HEK293 (cell line): ENCODE measurements around the gene PNCK.

ENCODE experiments used
- CTCF ChIA-PET: fragments of 350-600 bp; formaldehyde crosslinking; extraction: SDS; loops from one replicate; lab custom pipeline; 2021; ENCODE audit warnings: antibody characterized with exemption; lab: Yijun Ruan, JAX
- POLR2A ChIA-PET: fragments of 300-600 bp; formaldehyde crosslinking; extraction: SDS; loops from one replicate; lab custom pipeline; 2020; ENCODE audit warnings: antibody characterized with exemption, inconsistent platforms; lab: Yijun Ruan, JAX
- H3K27ac ChIP-seq: fragments of 200-500 bp; sonication (Bioruptor generic); 2 replicates; pipeline ENCODE4 v1.5.1; 2014; ENCODE audit warnings: low read depth, low read length, control low read depth, inconsistent platforms; ENCODE audit errors: extremely low read depth
- H3K36me3 ChIP-seq, 2 experiments: fragments of 200-500 bp in 1 of 2; sonication (Bioruptor generic) in 1 of 2; 1 replicate in 1 of 2; 2 replicates in 1 of 2; pipeline ENCODE4 v1.5.1; 2014 to 2017; ENCODE audit warnings: inconsistent platforms in 2 of 2, low read length in 2 of 2; ENCODE audit not compliant: control insufficient read depth in 2 of 2, insufficient read depth in 1 of 2
- H3K4me1 ChIP-seq: fragments of 200-500 bp; sonication (Bioruptor generic); 2 replicates; pipeline ENCODE4 v1.5.1; 2014; ENCODE audit warnings: mild to moderate bottlenecking, low read length, inconsistent platforms; ENCODE audit not compliant: control insufficient read depth, insufficient read depth
- H3K4me3 ChIP-seq: 2 replicates; pipeline ENCODE4 v1.5.1; 2011; ENCODE audit warnings: low read depth, mild to moderate bottlenecking, control low read depth, low read length, moderate library complexity
- H3K9me3 ChIP-seq: fragments of 200-500 bp; sonication (Bioruptor generic); 2 replicates; pipeline ENCODE4 v1.5.1; 2014; ENCODE audit warnings: low read depth, low read length, inconsistent platforms; ENCODE audit not compliant: control insufficient read depth, insufficient read depth
- GLIS1 ChIP-seq: fragments of 450-650 bp; formaldehyde crosslinking; IDR thresholded peaks from 2 replicates; pipeline ENCODE4 v1.5.1; 2016; ENCODE audit warnings: missing biosample characterization, missing genetic modification characterization
- GLIS2 ChIP-seq: fragments of 450-650 bp; formaldehyde crosslinking; IDR thresholded peaks from 2 replicates; pipeline ENCODE4 v1.5.1; 2016; ENCODE audit warnings: missing biosample characterization, missing genetic modification characterization
- HIC1 ChIP-seq: fragments of 450-650 bp; formaldehyde crosslinking; IDR thresholded peaks from 2 replicates; pipeline ENCODE4 v1.5.1; 2016; ENCODE audit warnings: missing biosample characterization, missing genetic modification characterization
- KLF7 ChIP-seq: fragments of 450-650 bp; formaldehyde crosslinking; IDR thresholded peaks from 2 replicates; pipeline ENCODE4 v1.5.1; 2016; ENCODE audit warnings: missing biosample characterization, missing genetic modification characterization, borderline replicate concordance
- OSR2 ChIP-seq: fragments of 450-650 bp; formaldehyde crosslinking; IDR thresholded peaks from 2 replicates; pipeline ENCODE4 v1.5.1; 2016; ENCODE audit warnings: missing biosample characterization, missing genetic modification characterization
- SCRT2 ChIP-seq: fragments of 450-650 bp; formaldehyde crosslinking; IDR thresholded peaks from 2 replicates; pipeline ENCODE4 v1.5.1; 2016; ENCODE audit warnings: missing biosample characterization, missing genetic modification characterization
- YY1 ChIP-seq: fragments of 450-650 bp; formaldehyde crosslinking; IDR thresholded peaks from 2 replicates; pipeline ENCODE4 v1.5.1; 2018; ENCODE audit warnings: missing biosample characterization, missing genetic modification characterization
- ZBTB44 ChIP-seq: fragments of 450-650 bp; IDR thresholded peaks from 2 replicates; pipeline ENCODE4 v1.5.1; 2018; ENCODE audit warnings: missing biosample characterization, mild to moderate bottlenecking, missing genetic modification characterization
- ZBTB8A ChIP-seq: fragments of 450-650 bp; formaldehyde crosslinking; IDR thresholded peaks from 2 replicates; pipeline ENCODE4 v1.5.1; 2016; ENCODE audit warnings: missing biosample characterization, missing genetic modification characterization
- ZIC2 ChIP-seq: fragments of 450-650 bp; formaldehyde crosslinking; IDR thresholded peaks from 2 replicates; pipeline ENCODE4 v1.5.1; 2016; ENCODE audit warnings: missing biosample characterization, missing genetic modification characterization
- ZNF114 ChIP-seq: fragments of 450-650 bp; formaldehyde crosslinking; IDR thresholded peaks from 2 replicates; pipeline ENCODE4 v1.5.0; 2017; ENCODE audit warnings: missing biosample characterization, missing genetic modification characterization
- ZNF157 ChIP-seq: fragments of 450-650 bp; formaldehyde crosslinking; IDR thresholded peaks from 2 replicates; pipeline ENCODE4 v1.5.1; 2016; ENCODE audit warnings: missing biosample characterization, missing genetic modification characterization
- ZNF2 ChIP-seq: fragments of 450-650 bp; formaldehyde crosslinking; IDR thresholded peaks from 2 replicates; pipeline ENCODE4 v1.5.1; 2016; ENCODE audit warnings: missing biosample characterization, missing genetic modification characterization
- ZNF391 ChIP-seq: fragments of 450-650 bp; formaldehyde crosslinking; IDR thresholded peaks from 2 replicates; pipeline ENCODE4 v1.5.1; 2016; ENCODE audit warnings: low read depth, missing biosample characterization, missing genetic modification characterization, borderline replicate concordance
- ZNF548 ChIP-seq: fragments of 450-650 bp; formaldehyde crosslinking; IDR thresholded peaks from 2 replicates; pipeline ENCODE4 v1.5.1; 2016; ENCODE audit warnings: missing biosample characterization, missing genetic modification characterization
- ZNF558 ChIP-seq: fragments of 450-650 bp; formaldehyde crosslinking; IDR thresholded peaks from 2 replicates; pipeline ENCODE4 v1.5.1; 2016; ENCODE audit warnings: missing biosample characterization, missing genetic modification characterization
- ZNF654 ChIP-seq: fragments of 450-650 bp; formaldehyde crosslinking; IDR thresholded peaks from 2 replicates; pipeline ENCODE4 v1.5.1; 2016; ENCODE audit warnings: low read depth, missing biosample characterization, missing genetic modification characterization
- ZNF791 ChIP-seq: fragments of 450-650 bp; formaldehyde crosslinking; IDR thresholded peaks from 2 replicates; pipeline ENCODE4 v1.5.1; 2016; ENCODE audit warnings: missing biosample characterization, missing genetic modification characterization
- ZNF830 ChIP-seq: fragments of 450-650 bp; IDR thresholded peaks from 2 replicates; pipeline ENCODE4 v1.5.0; 2018; ENCODE audit warnings: missing biosample characterization, missing genetic modification characterization, low read depth, mild to moderate bottlenecking, moderate library complexity
- TF ChIP-seq, protein P1 (sequence below): fragments of 450-650 bp; formaldehyde crosslinking; IDR thresholded peaks from 2 replicates; pipeline ENCODE4 v1.5.1; 2016; ENCODE audit warnings: missing biosample characterization, missing genetic modification characterization
- TF ChIP-seq, protein P2 (sequence below): fragments of 450-650 bp; formaldehyde crosslinking; IDR thresholded peaks from 2 replicates; pipeline ENCODE4 v1.5.1; 2017; ENCODE audit warnings: missing biosample characterization, missing genetic modification characterization
- TF ChIP-seq, protein P3 (sequence below): fragments of 450-650 bp; formaldehyde crosslinking; IDR thresholded peaks from 2 replicates; pipeline ENCODE4 v1.5.1; 2016; ENCODE audit warnings: missing biosample characterization, missing genetic modification characterization

Gene PNCK

GRCh38 chrX:153669901-153670731 is 3.5 kb downstream of the PNCK start:
- Histone ChIP-seq H3K36me3 (no peaks in the 10 kb centered on the region), H3K9me3 (no peaks in the 10 kb centered on the region), H3K4me1 (no peaks in the 10 kb centered on the region), H3K27ac (no peak overlapping the region), H3K4me3 (no peak overlapping the region)
- ChIA-PET CTCF (interaction anchor here (0.6 to 5.2 kb wide), 23 partner anchors 9 to 706 kb away, joined by 3 to 63 read pairs (median 6); partner anchors contain the start of gene SLC6A8), POLR2A (no interaction called here)
- TF ChIP-seq OSR2 (no peak), ZNF791 (no peak), GLIS2 (tag by site-specific recombination) (peak; percentile 18; the same call in 1 of the 2 replicates), GLIS1 (tag by site-specific recombination) (peak; percentile 74), ZNF114 (tag by site-specific recombination) (no peak), ZNF830 (tag by site-specific recombination) (no peak), ZNF558 (tag by site-specific recombination) (no peak)

DNA sequence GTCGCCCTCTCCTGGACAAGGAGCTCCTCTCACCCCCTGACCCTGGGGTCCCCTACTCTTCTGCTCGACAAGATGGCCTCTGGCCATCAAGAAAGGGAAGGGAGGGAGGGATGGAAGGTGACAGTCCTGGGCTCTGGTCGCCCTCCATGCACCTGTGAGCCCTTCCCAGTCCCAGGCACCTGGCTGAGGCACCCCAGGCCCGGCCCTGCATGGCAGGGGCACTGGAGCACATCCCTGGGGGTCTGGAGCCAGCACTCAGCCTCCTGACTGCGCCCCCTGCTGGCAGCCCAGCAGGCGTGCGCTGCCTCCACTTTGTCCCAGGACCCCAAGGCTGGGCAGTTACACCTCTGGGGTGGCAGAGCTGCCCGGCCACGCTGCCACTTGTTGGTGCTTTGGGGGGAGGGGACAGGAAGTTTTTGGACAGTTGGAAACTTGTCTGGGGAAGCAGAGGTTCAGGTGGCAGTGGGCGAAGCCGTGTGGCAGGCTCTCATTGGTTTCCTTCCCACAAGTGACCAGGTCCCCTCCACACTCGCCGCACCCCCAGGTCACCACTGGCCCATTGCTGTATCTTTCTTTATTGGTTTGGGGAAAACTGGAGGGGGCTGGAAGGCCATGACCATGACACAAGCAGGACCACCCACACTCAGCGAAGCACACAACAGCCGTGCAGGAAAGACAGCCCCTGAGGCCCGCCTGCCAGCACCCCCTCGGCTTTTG is 4.3 kb downstream of the PNCK start:
- no peaks in the 10 kb centered on the region for H3K4me1 ChIP-seq
- H3K27ac ChIP-seq: no peak overlapping the region
- no peak overlapping the region for H3K4me3 ChIP-seq
- H3K36me3 ChIP-seq: no peaks in the 10 kb centered on the region
- no peaks in the 10 kb centered on the region for H3K9me3 ChIP-seq
- POLR2A ChIA-PET: interaction anchor here (0.5 to 0.6 kb wide), 2 partner anchors 18 to 113 kb away, joined by 3 read pairs; no protein-coding TSS in a partner anchor
- CTCF ChIA-PET: interaction anchor here (0.6 to 5.2 kb wide), 39 partner anchors 8 to 744 kb away, joined by 3 to 63 read pairs (median 5); partner anchors contain the start of gene SLC6A8
- TF ChIP-seq ZBTB44 (tag by site-specific recombination) (no peak), KLF7 (tag by site-specific recombination) (no peak), ZIC2 (tag by site-specific recombination) (peak; percentile 35; the same call in 1 of the 2 replicates), ZNF391 (tag by site-specific recombination) (no peak), ZNF157 (no peak), GLIS1 (tag by site-specific recombination) (peak; percentile 31; the same call in 1 of the 2 replicates), YY1 (no peak), GLIS2 (tag by site-specific recombination) (peak; percentile 72), ZNF654 (peak; percentile 25), ZBTB8A (tag by site-specific recombination) (no peak), SCRT2 (tag by site-specific recombination) (peak; percentile 19; the same call in 1 of the 2 replicates), ZNF2 (tag by site-specific recombination) (peak; percentile 73), OSR2 (no peak), ZNF548 (0 out of 2 replicates have a peak, but pooled peaks have one; percentile 23), HIC1 (tag by site-specific recombination) (peak; percentile 53)
- TF ChIP-seq, protein P1, sequence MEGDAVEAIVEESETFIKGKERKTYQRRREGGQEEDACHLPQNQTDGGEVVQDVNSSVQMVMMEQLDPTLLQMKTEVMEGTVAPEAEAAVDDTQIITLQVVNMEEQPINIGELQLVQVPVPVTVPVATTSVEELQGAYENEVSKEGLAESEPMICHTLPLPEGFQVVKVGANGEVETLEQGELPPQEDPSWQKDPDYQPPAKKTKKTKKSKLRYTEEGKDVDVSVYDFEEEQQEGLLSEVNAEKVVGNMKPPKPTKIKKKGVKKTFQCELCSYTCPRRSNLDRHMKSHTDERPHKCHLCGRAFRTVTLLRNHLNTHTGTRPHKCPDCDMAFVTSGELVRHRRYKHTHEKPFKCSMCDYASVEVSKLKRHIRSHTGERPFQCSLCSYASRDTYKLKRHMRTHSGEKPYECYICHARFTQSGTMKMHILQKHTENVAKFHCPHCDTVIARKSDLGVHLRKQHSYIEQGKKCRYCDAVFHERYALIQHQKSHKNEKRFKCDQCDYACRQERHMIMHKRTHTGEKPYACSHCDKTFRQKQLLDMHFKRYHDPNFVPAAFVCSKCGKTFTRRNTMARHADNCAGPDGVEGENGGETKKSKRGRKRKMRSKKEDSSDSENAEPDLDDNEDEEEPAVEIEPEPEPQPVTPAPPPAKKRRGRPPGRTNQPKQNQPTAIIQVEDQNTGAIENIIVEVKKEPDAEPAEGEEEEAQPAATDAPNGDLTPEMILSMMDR (tag by site-specific recombination): peak; percentile 82
- TF ChIP-seq, protein P2, sequence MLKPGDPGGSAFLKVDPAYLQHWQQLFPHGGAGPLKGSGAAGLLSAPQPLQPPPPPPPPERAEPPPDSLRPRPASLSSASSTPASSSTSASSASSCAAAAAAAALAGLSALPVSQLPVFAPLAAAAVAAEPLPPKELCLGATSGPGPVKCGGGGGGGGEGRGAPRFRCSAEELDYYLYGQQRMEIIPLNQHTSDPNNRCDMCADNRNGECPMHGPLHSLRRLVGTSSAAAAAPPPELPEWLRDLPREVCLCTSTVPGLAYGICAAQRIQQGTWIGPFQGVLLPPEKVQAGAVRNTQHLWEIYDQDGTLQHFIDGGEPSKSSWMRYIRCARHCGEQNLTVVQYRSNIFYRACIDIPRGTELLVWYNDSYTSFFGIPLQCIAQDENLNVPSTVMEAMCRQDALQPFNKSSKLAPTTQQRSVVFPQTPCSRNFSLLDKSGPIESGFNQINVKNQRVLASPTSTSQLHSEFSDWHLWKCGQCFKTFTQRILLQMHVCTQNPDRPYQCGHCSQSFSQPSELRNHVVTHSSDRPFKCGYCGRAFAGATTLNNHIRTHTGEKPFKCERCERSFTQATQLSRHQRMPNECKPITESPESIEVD (tag by site-specific recombination): no peak
- TF ChIP-seq, protein P3, sequence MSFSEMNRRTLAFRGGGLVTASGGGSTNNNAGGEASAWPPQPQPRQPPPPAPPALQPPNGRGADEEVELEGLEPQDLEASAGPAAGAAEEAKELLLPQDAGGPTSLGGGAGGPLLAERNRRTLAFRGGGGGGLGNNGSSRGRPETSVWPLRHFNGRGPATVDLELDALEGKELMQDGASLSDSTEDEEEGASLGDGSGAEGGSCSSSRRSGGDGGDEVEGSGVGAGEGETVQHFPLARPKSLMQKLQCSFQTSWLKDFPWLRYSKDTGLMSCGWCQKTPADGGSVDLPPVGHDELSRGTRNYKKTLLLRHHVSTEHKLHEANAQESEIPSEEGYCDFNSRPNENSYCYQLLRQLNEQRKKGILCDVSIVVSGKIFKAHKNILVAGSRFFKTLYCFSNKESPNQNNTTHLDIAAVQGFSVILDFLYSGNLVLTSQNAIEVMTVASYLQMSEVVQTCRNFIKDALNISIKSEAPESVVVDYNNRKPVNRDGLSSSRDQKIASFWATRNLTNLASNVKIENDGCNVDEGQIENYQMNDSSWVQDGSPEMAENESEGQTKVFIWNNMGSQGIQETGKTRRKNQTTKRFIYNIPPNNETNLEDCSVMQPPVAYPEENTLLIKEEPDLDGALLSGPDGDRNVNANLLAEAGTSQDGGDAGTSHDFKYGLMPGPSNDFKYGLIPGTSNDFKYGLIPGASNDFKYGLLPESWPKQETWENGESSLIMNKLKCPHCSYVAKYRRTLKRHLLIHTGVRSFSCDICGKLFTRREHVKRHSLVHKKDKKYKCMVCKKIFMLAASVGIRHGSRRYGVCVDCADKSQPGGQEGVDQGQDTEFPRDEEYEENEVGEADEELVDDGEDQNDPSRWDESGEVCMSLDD (tag by site-specific recombination): peak; percentile 73; the same call in 1 of the 2 replicates
